ENCODE measurements around the gene HIPK1. TPM values are rescaled to one million over a fixed set of nuclear protein-coding genes. Genes with fewer than 3 reads are reported as not detected.

Gene HIPK1
- total and polyA plus RNA-seq, 2 experiments from 2014 or later = 8.7 to 31.6 TPM

GRCh38 chr1:113913887-113914664, 15.0 kb upstream of the HIPK1 start:
- Histone ChIP-seq H4K20me1 (ENCODE audit: insufficient read depth, poor library complexity, severe bottlenecking) (no peaks in the 10 kb centered on the region), H3K9me2 (replicated peaks; ENCODE audit: insufficient read depth) (no peaks in the 10 kb centered on the region), H3K79me2 (no peaks in the 10 kb centered on the region), H3K9me3 (ENCODE audit: low read depth) (no peaks in the 10 kb centered on the region), H3K27ac (no peak overlapping the region), H3K36me3 (replicated peaks; ENCODE audit: insufficient read depth, low read depth) (no peaks in the 10 kb centered on the region), H3K4me2 (no peak overlapping the region), H3K4me3 (no peak overlapping the region), H3K27me3 (no peaks in the 10 kb centered on the region), H3K4me1 (ENCODE audit: insufficient read depth) (no peaks in the 10 kb centered on the region), H2AFZ (no peak overlapping the region)
- no peak for DNase-seq (ENCODE audit: low spot score)
- 88% methylated on average over 5 of the region's 5 CpGs for WGBS (ENCODE audit: low lambda C conversion rate, missing lambda C conversion rate)
- TF ChIP-seq, protein P1, sequence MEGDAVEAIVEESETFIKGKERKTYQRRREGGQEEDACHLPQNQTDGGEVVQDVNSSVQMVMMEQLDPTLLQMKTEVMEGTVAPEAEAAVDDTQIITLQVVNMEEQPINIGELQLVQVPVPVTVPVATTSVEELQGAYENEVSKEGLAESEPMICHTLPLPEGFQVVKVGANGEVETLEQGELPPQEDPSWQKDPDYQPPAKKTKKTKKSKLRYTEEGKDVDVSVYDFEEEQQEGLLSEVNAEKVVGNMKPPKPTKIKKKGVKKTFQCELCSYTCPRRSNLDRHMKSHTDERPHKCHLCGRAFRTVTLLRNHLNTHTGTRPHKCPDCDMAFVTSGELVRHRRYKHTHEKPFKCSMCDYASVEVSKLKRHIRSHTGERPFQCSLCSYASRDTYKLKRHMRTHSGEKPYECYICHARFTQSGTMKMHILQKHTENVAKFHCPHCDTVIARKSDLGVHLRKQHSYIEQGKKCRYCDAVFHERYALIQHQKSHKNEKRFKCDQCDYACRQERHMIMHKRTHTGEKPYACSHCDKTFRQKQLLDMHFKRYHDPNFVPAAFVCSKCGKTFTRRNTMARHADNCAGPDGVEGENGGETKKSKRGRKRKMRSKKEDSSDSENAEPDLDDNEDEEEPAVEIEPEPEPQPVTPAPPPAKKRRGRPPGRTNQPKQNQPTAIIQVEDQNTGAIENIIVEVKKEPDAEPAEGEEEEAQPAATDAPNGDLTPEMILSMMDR (IDR thresholded peaks at IDR 0.05; ENCODE audit: poor library complexity) = no peak
- TF ChIP-seq EZH2 (IDR thresholded peaks at IDR 0.05; ENCODE audit: borderline replicate concordance) (no peak), EZH2phosphoT487 (IDR thresholded peaks at IDR 0.05; ENCODE audit: low read depth, severe bottlenecking, unreplicated experiment) (no peak)

DNA sequence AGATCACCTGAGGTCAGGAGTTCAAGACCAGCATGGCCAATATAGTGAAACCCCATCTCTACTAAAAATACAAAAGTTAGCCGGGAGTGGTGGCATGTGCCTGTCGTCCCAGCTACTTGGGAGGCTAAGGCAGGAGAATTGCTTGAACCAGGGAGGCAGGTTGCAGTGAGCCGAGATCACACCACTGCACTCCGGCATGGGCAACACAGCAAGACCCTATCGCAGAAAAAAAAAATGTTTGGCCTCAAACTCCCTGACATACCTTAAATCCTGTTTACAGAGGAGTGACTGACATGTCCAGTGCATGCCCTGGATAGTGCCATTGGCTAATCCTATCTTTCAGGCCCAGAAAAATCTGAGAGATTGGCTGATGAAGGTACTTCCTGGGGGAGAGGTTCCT, 12.2 kb upstream of the HIPK1 start:
- Histone ChIP-seq H4K20me1 (ENCODE audit: insufficient read depth, poor library complexity, severe bottlenecking) (no peaks in the 10 kb centered on the region), H3K9me2 (replicated peaks; ENCODE audit: insufficient read depth) (no peaks in the 10 kb centered on the region), H3K4me2 (no peak overlapping the region), H3K27ac (no peak overlapping the region), H2AFZ (no peak overlapping the region), H3K9me3 (ENCODE audit: low read depth) (no peaks in the 10 kb centered on the region), H3K4me3 (no peak overlapping the region), H3K4me1 (ENCODE audit: insufficient read depth) (no peaks in the 10 kb centered on the region), H3K36me3 (replicated peaks; ENCODE audit: insufficient read depth, low read depth) (no peaks in the 10 kb centered on the region), H3K79me2 (no peaks in the 10 kb centered on the region), H3K27me3 (no peaks in the 10 kb centered on the region)
- DNase-seq (ENCODE audit: low spot score) = no peak
- 90% methylated on average over 5 of the region's 5 CpGs for WGBS (ENCODE audit: low lambda C conversion rate, missing lambda C conversion rate)
- TF ChIP-seq EZH2phosphoT487 (IDR thresholded peaks at IDR 0.05; ENCODE audit: low read depth, severe bottlenecking, unreplicated experiment) (no peak), EZH2 (IDR thresholded peaks at IDR 0.05; ENCODE audit: borderline replicate concordance) (no peak)
- TF ChIP-seq, protein P1 (IDR thresholded peaks at IDR 0.05; ENCODE audit: poor library complexity) = no peak

- Histone ChIP-seq H3K27me3 (no peaks in the 10 kb centered on the region), H3K9me2 (replicated peaks; ENCODE audit: insufficient read depth) (no peaks in the 10 kb centered on the region), H4K20me1 (ENCODE audit: insufficient read depth, poor library complexity, severe bottlenecking) (no peaks in the 10 kb centered on the region), H3K4me3 (no peak overlapping the region), H3K4me1 (ENCODE audit: insufficient read depth) (no peaks in the 10 kb centered on the region), H3K4me2 (no peak overlapping the region), H3K36me3 (replicated peaks; ENCODE audit: insufficient read depth, low read depth) (no peaks in the 10 kb centered on the region), H3K79me2 (no peaks in the 10 kb centered on the region), H2AFZ (no peak overlapping the region), H3K27ac (no peak overlapping the region), H3K9me3 (ENCODE audit: low read depth) (no peaks in the 10 kb centered on the region)
- WGBS (ENCODE audit: low lambda C conversion rate, missing lambda C conversion rate) = 95% methylated on average over 2 of the region's 2 CpGs
- TF ChIP-seq, protein P1 (IDR thresholded peaks at IDR 0.05; ENCODE audit: poor library complexity) = no peak
- TF ChIP-seq EZH2phosphoT487 (IDR thresholded peaks at IDR 0.05; ENCODE audit: low read depth, severe bottlenecking, unreplicated experiment) = no peak
- no peak for TF ChIP-seq EZH2 (IDR thresholded peaks at IDR 0.05; ENCODE audit: borderline replicate concordance)
- no peak for DNase-seq (ENCODE audit: low spot score)
Observed at GRCh38 chr1:113917400-113918082, 11.6 kb upstream of the HIPK1 start.

Measured in hepatocyte (in vitro differentiated cells).